GM21390 (cell line): Measurements from ENCODE around the gene EXOC4.

Experiments used
- ATAC-seq: cut with Tn5 transposase; IDR thresholded peaks from one replicate; pipeline ENCODE4 v1.9.1; 2021; ENCODE audit not compliant: unreplicated experiment

Gene EXOC4

GRCh38 chr7:133360201-133360600 lies 107.3 kb downstream of the EXOC4 start:
- no peak for ATAC-seq

- ATAC-seq, result no peak
Measured at GRCh38 chr7:133361806-133362205, 108.9 kb downstream of the EXOC4 start.

GRCh38 chr7:133364959-133365690 lies 112.2 kb downstream of the EXOC4 start:
- ATAC-seq, result no peak

- ATAC-seq, result no peak
Measured at GRCh38 chr7:133365917-133366316, 113.0 kb downstream of the EXOC4 start.

- no peak for ATAC-seq
Measured at GRCh38 chr7:133367561-133367960, 114.7 kb downstream of the EXOC4 start.

GRCh38 chr7:133369130-133369529 lies 116.3 kb downstream of the EXOC4 start:
- no peak for ATAC-seq

- no peak for ATAC-seq
Measured at GRCh38 chr7:133371616-133372015, 118.7 kb downstream of the EXOC4 start.

GRCh38 chr7:133372337-133372736 lies 119.5 kb downstream of the EXOC4 start:
- ATAC-seq, result no peak

GRCh38 chr7:133376514-133376913 lies 123.6 kb downstream of the EXOC4 start:
- no peak for ATAC-seq

GRCh38 chr7:133381965-133382364 lies 129.1 kb downstream of the EXOC4 start:
- ATAC-seq, result no peak

GRCh38 chr7:133382775-133383559 lies 130.1 kb downstream of the EXOC4 start:
- ATAC-seq, result no peak

GRCh38 chr7:133386205-133386604 lies 133.3 kb downstream of the EXOC4 start:
- ATAC-seq, result no peak

- ATAC-seq, result no peak
Measured at GRCh38 chr7:133389727-133390126, 136.8 kb downstream of the EXOC4 start.

GRCh38 chr7:133391206-133391605 lies 138.3 kb downstream of the EXOC4 start:
- no peak for ATAC-seq

GRCh38 chr7:133394369-133394768 lies 141.5 kb downstream of the EXOC4 start:
- no peak for ATAC-seq

- ATAC-seq, result no peak
Measured at GRCh38 chr7:133395551-133395950, 142.7 kb downstream of the EXOC4 start.

- ATAC-seq, result no peak
Measured at GRCh38 chr7:133398506-133398905, 145.6 kb downstream of the EXOC4 start.

- ATAC-seq, result no peak
Measured at GRCh38 chr7:133401225-133401624, 148.3 kb downstream of the EXOC4 start.

- ATAC-seq, result no peak
Measured at GRCh38 chr7:133408212-133408611, 155.3 kb downstream of the EXOC4 start.

GRCh38 chr7:133409421-133409820 lies 156.5 kb downstream of the EXOC4 start:
- ATAC-seq, result no peak

GRCh38 chr7:133409966-133410365 lies 157.1 kb downstream of the EXOC4 start:
- no peak for ATAC-seq

GRCh38 chr7:133411395-133411794 lies 158.5 kb downstream of the EXOC4 start:
- ATAC-seq, result no peak
